GM21825 (cell line): ENCODE results near the gene PSMD1.
"Not testable (repeated sequence)": the region's sequence is repeated elsewhere in the genome, so short reads cannot be mapped to it uniquely, and the experiment has no call there.

Experiments used
- ATAC-seq: cut with Tn5 transposase; IDR thresholded peaks from one replicate; pipeline ENCODE4 v1.9.1; 2021; ENCODE audit warnings: mild to moderate bottlenecking, moderate library complexity; ENCODE audit not compliant: unreplicated experiment

PSMD1 gene

DNA sequence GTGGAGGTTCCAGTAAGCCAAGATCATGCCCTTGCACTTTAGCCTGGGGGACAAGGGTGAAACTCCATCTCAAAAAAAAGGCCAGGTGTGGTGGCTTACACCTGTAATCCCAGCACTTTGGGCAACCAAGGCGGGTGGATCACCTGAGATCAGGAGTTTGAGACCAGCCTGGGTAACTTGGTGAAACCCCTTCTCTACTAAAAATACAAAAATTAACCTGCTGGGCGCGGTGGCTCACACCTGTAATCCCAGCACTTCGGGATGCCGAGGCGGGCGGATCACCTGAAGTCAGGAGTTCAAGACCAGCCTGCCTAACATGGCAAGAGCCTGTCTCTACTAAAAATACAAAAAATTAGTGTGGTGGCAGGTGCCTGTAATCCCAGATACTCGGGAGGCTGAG is 84.1 kb downstream of the PSMD1 start:
- ATAC-seq = not testable (repeated sequence)

- no peak for ATAC-seq
Observed at GRCh38 chr2:231144896-231145295, 88.2 kb downstream of the PSMD1 start.

DNA sequence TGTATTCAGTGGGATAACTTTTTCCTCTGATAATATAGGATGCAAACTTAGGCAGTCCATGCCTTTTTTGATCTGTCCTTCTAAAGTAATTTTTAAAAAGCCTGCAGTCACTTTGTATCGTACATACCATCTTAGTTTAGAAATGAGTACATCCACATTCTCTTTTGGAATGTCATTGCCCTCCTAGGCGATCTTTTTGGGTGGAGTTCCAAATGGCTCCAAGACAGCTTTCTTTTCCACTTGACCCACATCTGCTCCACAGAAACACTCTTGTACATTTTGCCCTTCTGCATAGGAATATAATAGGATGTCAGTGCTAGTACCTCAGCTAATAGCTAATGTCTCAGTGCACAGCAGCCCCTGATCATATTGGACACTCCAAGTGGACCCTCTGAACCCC is 90.0 kb downstream of the PSMD1 start:
- ATAC-seq = no peak

DNA sequence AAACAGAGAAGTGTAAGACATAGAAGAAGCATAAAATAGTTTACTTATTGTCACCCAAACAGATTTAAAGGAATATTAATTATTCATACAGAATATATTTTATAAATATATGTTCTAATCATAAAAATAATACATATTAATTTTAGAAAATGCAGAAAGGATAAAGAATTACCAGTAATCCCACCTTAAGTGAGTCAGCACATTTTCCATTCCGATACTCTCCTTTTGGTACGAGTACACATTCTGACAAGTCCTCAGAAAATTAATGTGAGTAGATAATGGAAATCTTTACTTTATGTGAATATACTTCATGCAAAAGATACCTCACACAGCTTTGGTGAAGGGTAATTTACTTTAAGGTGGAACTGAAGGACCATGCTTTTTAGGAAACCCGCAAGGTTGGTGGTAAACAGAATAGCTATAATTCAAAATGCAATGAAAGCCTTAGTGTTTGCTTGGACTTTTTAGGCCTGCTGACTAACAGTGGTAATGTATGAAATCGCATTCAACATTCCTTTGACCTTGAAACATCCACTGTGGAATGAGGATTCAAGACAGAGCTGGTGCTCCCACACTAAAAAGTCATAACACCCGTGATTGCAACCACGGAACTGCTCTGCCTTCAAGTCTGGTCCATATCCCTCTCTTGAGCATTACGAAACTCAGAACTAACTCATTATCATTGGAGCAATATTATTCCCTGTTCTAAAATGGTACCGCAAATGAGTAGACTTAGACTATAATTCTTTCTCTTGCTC is 96.3 kb downstream of the PSMD1 start:
- no peak for ATAC-seq

- no peak for ATAC-seq
Observed at GRCh38 chr2:231159306-231159705, 102.6 kb downstream of the PSMD1 start.

GRCh38 chr2:231160701-231161100 is 104.0 kb downstream of the PSMD1 start:
- ATAC-seq = no peak

DNA sequence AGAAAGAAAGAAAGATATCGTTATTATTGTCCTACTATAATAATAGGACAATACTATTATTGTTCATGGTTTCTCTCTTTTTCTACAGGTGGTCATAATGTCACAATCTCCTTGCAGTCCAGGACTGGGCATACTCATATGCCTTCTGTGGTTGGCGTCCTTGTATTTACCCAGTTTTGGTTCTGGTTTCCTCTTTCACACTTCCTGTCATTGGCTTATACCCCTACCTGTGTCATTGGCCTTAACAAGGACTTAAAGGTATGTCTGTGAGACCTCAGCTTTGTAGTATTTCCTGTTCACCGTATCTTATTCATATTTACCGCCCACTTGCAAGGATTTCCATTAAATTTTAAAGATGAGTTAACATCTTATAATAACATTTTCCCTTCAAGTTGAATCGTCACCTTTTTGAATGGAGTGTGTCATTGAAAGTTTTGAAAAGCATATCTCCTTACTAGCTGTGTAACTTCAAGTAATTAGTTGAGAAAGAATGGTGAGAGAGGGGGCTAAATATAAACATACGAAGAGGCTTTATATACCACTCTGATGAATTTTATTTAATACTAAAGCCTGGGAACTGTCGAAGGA is 104.7 kb downstream of the PSMD1 start:
- no peak for ATAC-seq

GRCh38 chr2:231161877-231162329 is 105.2 kb downstream of the PSMD1 start:
- no peak for ATAC-seq

DNA sequence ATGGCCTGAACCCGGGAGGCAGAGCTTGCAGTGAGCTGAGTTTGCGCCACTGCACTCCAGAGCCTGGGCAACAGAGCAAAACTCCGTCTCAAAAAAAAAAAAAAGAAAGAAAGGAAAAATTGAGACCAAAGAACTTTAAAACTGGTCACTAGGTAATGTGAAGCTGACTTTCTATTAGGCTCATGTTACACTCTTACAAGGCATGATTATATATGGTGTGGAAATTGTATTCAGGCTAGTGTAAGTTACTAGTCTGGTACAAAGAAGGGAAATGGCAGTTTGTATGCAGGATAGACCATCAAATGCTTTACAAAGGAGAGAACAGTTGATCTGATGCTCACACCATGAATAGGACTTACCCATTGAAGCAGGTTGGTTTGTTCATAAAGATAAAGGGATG is 106.3 kb downstream of the PSMD1 start:
- ATAC-seq = no peak

GRCh38 chr2:231163414-231164095 is 106.9 kb downstream of the PSMD1 start:
- no peak for ATAC-seq

GRCh38 chr2:231167745-231168459 is 111.2 kb downstream of the PSMD1 start:
- no peak for ATAC-seq

- no peak for ATAC-seq
Observed at GRCh38 chr2:231168460-231169139, 111.9 kb downstream of the PSMD1 start.

DNA sequence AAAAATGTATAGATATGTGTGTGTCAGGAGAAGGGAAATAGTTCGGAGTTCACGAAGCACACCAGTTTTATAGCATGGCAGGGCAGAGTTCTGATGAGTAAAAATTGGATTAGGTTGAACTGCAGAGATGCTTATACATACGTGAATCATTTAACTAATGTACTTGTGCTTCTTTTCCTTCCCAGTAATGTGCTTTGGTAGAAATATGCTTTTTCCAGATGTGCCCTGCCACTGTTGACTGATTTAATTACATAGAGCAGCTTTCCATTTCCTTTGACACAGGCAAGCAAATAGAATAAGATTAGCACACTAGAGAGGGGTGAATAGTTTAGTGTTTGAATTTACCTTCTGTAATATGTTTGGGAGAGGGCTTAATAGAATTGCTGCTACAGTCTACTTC is 112.8 kb downstream of the PSMD1 start:
- no peak for ATAC-seq

DNA sequence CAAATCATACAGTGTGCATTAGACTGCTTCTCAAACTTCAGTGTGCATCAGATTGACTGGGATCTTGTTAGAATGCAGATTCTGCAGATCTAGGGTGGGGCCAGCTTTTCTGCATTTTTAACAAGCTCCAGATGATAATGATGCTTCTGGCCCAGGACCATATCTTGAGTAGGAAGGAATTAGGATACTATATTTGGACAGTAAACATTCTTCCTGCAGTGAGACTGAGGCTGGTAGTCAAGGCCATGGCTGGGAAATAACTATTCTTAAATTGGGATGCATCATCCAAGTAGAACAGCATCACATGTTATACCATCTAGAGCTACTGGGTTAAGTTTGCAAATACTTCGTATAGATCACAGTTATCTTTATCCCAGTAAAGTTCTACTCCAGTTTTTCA is 113.4 kb downstream of the PSMD1 start:
- ATAC-seq = no peak

GRCh38 chr2:231172025-231172424 is 115.4 kb downstream of the PSMD1 start:
- no peak for ATAC-seq

- ATAC-seq = no peak
Observed at GRCh38 chr2:231174211-231174651, 117.6 kb downstream of the PSMD1 start.

- no peak for ATAC-seq
Observed at GRCh38 chr2:231176066-231176465, 119.4 kb downstream of the PSMD1 start.

DNA sequence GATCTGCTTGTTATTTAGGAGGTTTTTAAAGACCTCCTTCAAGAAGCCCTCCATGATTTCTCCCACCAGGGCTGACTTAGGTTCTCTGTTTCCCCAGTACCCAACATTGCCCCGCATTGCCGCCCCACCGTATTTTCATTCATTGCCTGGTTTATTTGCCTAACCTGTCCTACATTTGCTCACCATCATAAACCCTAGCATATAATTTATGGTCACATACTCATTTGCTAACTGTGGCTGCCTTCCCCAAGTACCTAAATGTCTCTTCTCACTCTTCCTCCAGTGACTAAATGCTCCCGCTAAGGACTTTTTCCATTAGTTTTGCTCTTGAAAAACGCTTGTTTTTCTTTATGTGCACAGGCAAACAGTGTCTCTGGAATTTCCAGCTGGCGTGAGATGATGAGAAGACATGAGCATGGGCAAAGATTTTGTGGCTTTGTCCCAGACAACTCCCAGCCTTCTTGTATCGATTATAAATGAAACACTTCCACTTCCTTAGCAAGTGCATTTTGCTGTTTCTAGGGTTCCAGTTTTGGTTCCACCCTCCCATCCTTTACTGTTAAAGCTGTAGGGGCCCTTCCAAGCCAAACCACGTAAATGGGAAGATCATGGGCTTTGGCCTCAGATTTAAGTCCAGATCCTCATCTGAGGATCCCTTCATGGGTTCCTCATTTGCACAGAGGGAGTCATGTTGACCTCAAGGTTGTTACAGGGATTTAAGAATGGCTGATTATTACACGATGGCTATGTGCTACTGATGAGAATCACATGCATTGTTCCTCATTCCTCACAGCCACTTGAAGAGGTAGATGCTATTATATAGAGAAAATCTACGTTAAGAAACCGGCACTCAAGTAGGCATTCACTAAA is 120.7 kb downstream of the PSMD1 start:
- ATAC-seq = no peak

DNA sequence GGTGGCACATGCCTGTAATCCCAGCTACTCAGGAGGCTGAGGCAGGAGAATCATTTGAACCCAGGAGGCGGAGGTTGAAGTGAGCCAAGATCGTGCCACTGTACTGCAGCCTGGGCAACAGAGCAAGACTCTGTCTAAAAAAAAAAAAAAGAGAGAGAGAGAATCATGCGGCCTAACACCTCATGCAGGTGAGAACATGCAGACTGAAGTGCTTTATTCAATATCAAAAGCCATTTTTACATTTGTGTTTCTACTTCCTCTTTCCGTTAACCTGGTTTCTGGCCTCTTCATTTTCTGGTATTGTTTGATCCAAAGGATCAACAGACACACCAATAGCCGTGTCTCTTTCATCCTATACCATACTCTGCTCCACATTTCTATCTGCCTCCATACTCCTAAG is 122.1 kb downstream of the PSMD1 start:
- ATAC-seq = not testable (repeated sequence)
